Measurements from ENCODE around the gene MRTO4.
"Not testable (repeated sequence)": the region's sequence is repeated elsewhere in the genome, so short reads cannot be mapped to it uniquely, and the experiment has no call there.

The MRTO4 gene

DNA sequence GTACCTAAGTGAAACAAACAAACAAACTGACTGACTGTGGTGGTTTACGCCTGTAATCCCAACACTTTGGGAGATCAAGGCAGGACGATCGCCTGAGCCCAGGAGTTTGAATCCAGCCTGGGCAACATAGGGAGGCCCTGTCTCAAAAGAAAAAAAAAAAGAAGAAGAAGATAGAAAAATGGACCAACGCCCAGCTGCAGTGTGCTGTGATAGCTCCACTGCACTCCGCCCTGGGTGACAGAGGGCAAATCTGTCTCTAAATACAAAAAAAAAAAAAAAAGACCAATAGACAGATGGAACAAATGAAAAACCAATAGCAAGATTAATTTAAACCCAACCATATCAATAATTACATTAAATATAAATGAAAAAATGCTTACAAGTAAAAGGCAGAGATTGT lies 23.0 kb downstream of the MRTO4 start:
- no peak for TF ChIP-seq POLR2A (IDR thresholded peaks at IDR 0.05; ENCODE audit: extremely low read depth, insufficient read length)
- no peak for TF ChIP-seq MYC (IDR thresholded peaks at IDR 0.05; ENCODE audit: low read depth, low read length)
- TF ChIP-seq, protein P1, sequence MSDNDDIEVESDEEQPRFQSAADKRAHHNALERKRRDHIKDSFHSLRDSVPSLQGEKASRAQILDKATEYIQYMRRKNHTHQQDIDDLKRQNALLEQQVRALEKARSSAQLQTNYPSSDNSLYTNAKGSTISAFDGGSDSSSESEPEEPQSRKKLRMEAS (IDR thresholded peaks at IDR 0.05; ENCODE audit: low read depth, low read length) = no peak
- TF ChIP-seq, protein P2, sequence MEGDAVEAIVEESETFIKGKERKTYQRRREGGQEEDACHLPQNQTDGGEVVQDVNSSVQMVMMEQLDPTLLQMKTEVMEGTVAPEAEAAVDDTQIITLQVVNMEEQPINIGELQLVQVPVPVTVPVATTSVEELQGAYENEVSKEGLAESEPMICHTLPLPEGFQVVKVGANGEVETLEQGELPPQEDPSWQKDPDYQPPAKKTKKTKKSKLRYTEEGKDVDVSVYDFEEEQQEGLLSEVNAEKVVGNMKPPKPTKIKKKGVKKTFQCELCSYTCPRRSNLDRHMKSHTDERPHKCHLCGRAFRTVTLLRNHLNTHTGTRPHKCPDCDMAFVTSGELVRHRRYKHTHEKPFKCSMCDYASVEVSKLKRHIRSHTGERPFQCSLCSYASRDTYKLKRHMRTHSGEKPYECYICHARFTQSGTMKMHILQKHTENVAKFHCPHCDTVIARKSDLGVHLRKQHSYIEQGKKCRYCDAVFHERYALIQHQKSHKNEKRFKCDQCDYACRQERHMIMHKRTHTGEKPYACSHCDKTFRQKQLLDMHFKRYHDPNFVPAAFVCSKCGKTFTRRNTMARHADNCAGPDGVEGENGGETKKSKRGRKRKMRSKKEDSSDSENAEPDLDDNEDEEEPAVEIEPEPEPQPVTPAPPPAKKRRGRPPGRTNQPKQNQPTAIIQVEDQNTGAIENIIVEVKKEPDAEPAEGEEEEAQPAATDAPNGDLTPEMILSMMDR (IDR thresholded peaks at IDR 0.05; ENCODE audit: low read depth, low read length) = no peak
- H3K4me3 ChIP-seq (ENCODE audit: low read depth, low read length) = no peak overlapping the region
- DNase-seq (ENCODE audit: low read depth) = no peak

DNA sequence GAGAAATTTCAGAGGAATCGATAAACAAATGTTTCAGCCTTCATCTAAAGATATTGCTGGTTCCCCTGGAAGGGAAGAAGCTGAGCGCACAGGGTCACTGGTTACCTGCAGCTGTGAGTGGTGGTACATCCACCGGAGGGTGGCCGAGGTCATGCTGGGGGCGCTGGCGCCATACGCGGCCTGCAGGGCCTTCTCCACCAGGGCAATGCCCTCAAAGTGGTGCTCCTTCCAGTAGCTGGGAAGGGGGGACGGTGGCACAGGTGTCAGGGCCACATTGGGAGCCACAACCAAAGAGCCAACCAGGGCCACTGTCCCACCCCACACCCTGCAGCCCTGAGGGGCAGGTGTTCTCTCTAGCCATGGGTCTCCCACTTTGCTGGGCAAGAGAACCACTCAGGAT lies 32.3 kb downstream of the MRTO4 start:
- TF ChIP-seq, protein P1 (IDR thresholded peaks at IDR 0.05; ENCODE audit: low read depth, low read length) = no peak
- TF ChIP-seq MYC (IDR thresholded peaks at IDR 0.05; ENCODE audit: low read depth, low read length) = no peak
- TF ChIP-seq, protein P2 (IDR thresholded peaks at IDR 0.05; ENCODE audit: low read depth, low read length) = no peak
- DNase-seq (ENCODE audit: low read depth) = no peak
- H3K4me3 ChIP-seq (ENCODE audit: low read depth, low read length) = no peak overlapping the region

DNA sequence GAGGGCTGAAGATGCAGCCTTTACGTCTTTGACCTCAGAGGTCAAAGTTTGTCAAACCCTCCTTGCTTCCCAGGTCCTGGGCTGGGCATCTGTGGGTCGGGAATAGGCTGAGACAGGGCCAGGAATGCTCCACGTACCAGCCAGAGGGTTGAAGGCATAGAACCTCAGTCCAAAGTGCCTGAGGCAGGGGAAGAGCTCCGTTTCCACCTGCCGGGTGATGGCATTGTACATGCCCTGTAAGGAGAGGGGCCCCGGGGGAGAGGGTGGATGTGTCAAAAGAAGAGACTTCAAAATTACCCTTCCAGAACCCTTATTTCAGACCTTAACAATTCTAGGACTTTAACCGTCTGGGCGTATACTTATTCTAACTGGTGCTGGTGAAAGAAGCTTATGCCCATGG lies 33.3 kb downstream of the MRTO4 start:
- no peak overlapping the region for H3K4me3 ChIP-seq (ENCODE audit: low read depth, low read length)
- DNase-seq (ENCODE audit: low read depth) = no peak
- no peak for TF ChIP-seq POLR2A (IDR thresholded peaks at IDR 0.05; ENCODE audit: extremely low read depth, insufficient read length)
- TF ChIP-seq, protein P2 (IDR thresholded peaks at IDR 0.05; ENCODE audit: low read depth, low read length) = no peak
- no peak for TF ChIP-seq MYC (IDR thresholded peaks at IDR 0.05; ENCODE audit: low read depth, low read length)
- TF ChIP-seq, protein P1 (IDR thresholded peaks at IDR 0.05; ENCODE audit: low read depth, low read length) = no peak

DNA sequence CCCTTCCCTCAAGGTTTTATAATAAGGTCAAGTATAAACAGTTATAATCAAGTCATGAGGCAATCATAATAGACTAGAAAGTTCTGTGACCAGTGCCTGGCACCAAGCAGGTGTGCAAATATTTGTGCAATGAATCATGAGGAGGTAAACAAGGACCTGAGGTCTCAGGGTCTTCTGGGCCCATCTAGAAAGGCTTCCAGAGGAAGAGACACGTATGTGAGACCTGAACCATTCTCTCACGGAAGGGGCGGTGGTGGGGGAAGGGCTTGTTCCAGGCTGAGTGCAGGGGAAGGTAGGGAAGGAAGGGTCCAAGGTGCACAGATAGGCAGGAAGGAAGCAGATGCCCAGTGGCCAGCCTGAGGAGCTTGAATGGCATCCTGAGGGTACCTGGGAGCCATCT lies 33.8 kb downstream of the MRTO4 start:
- not testable (repeated sequence) for H3K4me3 ChIP-seq (ENCODE audit: low read depth, low read length); DNase-seq (ENCODE audit: low read depth)

DNA sequence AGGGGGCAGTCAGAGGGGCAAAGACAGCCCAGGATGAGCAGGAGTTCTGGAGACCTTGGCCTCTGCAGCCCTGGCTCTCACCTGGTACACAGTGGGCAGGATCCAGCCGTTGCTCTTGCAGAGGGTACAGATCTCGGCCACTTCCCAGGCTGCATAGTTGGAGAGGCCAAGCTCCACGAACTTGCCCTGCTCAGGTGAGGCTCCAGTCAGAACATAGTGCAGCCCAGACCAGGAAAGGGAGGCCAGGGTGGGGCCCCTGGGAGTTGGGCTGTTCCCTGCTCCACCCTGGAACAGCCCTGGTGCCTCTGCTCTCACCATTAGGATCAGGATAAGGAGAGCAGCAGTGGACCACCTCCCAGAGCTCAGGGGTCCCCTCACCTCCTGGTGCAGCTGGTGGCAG lies 34.2 kb downstream of the MRTO4 start:
- DNase-seq (ENCODE audit: low read depth); H3K4me3 ChIP-seq (ENCODE audit: low read depth, low read length): not testable (repeated sequence)

DNA sequence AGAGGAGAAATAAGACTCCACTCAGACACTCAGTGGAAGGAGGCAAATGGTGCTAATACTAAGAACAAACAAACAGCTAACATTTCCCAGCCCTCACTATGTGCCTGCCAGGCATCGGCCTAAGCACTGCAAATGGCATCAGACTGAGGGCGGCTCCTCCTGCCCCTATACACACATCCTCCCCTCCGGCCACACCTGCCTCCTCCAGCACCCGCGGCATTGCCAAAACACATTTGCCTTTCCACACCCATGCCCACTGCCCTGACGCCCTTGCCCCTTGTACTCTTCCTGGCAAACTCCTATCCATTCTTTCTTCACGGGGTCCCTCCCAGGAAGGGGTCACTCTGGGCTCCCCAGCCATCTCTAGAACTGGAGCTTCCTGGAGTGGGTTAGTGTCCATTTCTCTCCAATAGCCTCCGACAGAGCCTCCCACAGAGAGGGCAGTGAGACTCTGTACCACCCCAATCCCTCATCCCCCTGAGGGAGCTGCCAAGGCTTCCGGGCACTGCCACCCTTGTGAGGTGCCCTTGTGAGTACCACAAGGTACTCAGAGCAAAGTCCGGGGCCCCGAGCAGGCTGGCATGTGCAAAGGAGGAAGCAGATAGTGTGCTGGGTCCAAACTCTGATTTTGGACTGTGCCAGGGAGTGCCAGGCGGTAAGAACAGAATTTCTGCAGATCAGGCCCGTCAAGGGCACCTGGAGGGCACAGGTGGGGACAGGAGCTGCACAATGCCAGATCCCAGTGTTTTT lies 36.0 kb downstream of the MRTO4 start:
- TF ChIP-seq POLR2A (IDR thresholded peaks at IDR 0.05; ENCODE audit: extremely low read depth, insufficient read length) = no peak
- no peak for TF ChIP-seq MYC (IDR thresholded peaks at IDR 0.05; ENCODE audit: low read depth, low read length)
- TF ChIP-seq, protein P1 (IDR thresholded peaks at IDR 0.05; ENCODE audit: low read depth, low read length) = no peak
- TF ChIP-seq, protein P2 (IDR thresholded peaks at IDR 0.05; ENCODE audit: low read depth, low read length) = no peak
- DNase-seq (ENCODE audit: low read depth) = no peak
- H3K4me3 ChIP-seq (ENCODE audit: low read depth, low read length) = no peak overlapping the region

DNA sequence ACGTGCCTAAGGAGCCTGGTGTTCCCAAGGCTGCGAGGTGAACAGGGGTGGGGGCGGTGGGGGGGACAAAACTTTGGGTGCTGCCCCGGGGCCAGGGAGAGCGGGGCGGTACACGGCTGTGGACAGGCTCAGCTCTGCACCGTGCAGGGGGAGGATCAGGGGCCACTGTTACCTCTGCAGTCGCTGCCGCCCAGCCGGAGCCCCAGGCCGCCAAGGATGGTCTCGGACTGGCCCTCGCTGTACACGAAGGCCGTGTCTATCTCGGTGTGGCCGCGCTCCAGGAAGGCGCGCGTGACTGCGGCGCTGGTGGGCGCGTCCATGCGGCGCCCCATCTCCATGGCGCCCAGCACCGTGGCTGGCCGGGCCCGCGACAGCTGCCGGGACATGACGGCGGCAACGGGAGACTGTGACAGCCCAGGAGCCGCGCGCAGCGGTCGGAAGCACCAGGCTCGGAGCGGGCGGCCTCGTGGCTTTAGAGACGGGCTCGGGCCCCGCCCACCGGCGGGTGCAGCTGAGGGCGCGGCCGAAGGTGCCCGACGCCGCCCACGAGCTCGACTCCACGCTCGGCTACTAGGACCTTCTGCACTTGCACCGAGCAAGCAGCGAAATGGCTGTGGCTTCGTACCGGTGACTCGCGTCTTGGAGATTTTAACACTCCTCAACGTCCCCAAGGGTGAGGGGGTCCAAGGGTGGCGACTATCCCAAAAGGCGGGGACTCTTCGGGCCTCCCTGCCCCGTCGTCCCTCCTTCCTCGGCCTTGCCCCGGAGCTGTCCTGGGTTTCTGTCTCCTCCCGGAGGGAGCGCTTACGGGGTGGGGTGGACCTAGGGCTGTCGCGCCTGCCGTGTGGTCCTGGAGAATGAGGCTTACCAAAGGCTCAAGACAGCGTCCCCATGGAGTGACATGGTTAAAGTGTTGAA lies 37.0 kb downstream of the MRTO4 start, which contains the start of gene AKR7A3:
Gene AKR7A3, minus strand, starts transcription at position 447 of the 918 bp plus-strand sequence. Its CDS starts 61 bp downstream, at position 386.
- DNase-seq (ENCODE audit: low read depth) = peak; percentile 54

More for the DNA sequence above, 37.0 kb downstream of the MRTO4 start, which contains the start of gene AKR7A3:
- H3K4me3 ChIP-seq (ENCODE audit: low read depth, low read length) = not testable (repeated sequence)
